ENCODE data around the gene CTRL.
"Not testable (repeated sequence)": the region's sequence is repeated elsewhere in the genome, so short reads cannot be mapped to it uniquely, and the experiment has no call there.

CTRL gene

GRCh38 chr16:67931712-67932461 is at the start of gene CTRL:
TSS of gene CTRL (minus strand) at chr16:67931862. CDS start at chr16:67931852, 10 bp downstream.
- in situ Hi-C loops (cut with MboI; ENCODE audit: low sequenced_read_pairs): loop anchor here (10.0 kb wide), 1 partner anchor 267 kb away; the partner anchor contains the start of genes ACD, C16orf86, ENKD1 and PARD6A

- in situ Hi-C loops (cut with MboI; ENCODE audit: low sequenced_read_pairs): no loop called here
These were observed 48.5 kb upstream of the CTRL start, which contains the start of gene DPEP3 for GRCh38 chr16:67979955-67980678. TSS of gene DPEP3 (minus strand) at chr16:67980499. CDS start at chr16:67980380, 119 bp downstream.

GRCh38 chr16:67977469-67978227 is 46.0 kb upstream of the CTRL start:
- in situ Hi-C loops (cut with MboI; ENCODE audit: low sequenced_read_pairs): no loop called here

GRCh38 chr16:67977005-67977404 is 45.3 kb upstream of the CTRL start:
- in situ Hi-C loops (cut with MboI; ENCODE audit: low sequenced_read_pairs): no loop called here

DNA sequence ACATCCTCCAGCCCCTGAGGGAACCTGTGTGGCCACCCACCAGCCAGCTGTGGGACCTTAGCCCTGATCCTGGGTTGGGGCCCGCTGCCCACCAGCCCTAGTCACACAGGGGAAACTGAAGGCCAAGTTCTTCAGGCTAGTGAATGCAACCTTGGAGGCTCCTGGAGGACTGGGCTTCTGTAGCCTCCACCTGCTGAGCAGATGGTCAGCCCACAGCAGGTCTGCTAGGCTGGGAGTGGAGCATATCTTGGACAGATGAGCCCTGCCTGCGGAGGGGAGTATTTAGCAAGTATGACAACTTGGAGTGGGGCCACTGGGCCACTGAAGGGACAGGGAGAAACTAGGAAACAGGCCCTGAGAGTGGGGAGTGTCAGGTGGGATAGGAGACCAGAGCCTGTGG is 44.5 kb upstream of the CTRL start:
- in situ Hi-C loops (cut with MboI; ENCODE audit: low sequenced_read_pairs): no loop called here

GRCh38 chr16:67975321-67976105 is 43.9 kb upstream of the CTRL start:
- in situ Hi-C loops (cut with MboI; ENCODE audit: low sequenced_read_pairs): no loop called here

DNA sequence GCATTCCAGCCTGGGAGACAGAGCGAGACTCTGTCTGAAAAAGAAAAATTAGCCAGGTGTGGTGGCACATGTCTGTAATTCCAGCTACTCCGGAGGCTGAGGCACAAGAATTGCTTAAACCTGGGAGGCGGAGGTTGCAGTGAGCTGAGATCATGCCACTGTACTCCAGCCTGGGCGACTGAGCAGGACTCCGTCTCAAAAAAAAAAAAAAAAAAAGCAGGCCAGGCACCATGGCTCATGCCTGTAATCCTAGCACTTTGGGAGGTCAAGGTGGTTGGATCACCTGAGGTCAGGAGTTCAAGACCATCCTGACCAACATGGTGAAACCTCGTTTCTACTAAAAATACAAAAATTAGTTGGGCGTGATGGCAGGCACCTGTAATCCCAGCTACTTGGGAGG is 40.6 kb upstream of the CTRL start:
- in situ Hi-C loops (cut with MboI; ENCODE audit: low sequenced_read_pairs): not testable (repeated sequence)

DNA sequence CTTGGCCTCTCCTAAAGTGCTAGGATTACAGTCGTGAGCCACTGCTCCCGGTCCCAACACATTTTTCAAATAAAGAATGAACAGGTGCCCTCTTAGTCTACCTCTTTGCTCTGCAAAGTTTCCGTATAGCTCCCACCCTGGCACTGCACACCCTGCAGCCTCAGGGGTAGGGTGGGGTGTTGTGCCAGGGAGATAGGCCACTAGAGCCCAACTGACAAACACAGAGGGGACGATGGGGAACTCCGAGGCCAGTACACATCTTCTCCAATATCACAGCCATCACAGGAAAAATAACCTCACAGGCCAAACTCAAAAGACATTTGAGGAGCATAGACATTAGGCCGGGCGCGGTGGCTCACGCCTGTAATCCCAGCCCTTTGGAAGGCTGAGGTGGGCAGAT is 39.4 kb upstream of the CTRL start:
- in situ Hi-C loops (cut with MboI; ENCODE audit: low sequenced_read_pairs): no loop called here

GRCh38 chr16:67969254-67970039 is 37.8 kb upstream of the CTRL start:
- in situ Hi-C loops (cut with MboI; ENCODE audit: low sequenced_read_pairs): no loop called here

DNA sequence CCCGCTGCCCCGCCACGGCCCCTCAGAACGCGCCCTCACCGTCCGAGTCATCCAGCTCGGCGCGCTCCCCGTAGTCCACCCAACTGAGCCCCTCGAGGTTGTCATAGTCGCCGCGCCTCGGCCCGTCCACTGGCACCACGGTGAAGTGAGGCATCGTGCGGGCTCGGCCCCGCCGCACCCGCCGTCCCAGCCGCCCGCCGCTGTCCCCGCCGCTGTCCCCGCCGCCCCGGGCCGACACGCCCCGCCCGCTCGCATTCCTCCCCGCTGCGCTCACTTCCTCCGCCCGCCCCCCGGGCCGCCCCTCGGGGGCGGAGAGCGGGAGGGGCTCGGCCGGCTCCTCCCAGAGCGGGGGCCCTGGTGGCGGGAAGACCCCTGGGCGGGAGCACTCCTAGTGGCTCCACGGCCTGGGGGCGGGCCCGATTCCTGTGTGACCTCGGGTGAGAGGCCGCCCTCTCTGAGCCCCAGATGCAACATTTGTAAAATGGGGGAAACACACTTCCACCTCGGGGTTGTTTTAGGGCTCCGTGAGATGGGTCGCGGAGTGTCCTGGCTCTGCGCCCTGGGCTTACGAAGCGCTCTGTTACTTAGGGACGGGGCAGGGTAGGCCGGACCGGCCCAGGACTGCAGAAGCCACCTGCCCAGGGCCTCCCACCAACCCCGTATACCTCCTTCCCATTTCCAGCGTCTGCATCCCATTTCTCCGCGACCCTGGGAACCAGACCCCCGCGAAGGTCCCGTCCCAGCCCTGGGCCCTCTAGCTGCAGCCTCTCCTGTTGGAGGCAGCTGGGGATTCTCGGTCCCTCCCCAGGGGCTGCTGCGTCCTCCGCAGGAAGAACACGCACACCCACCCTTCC is 37.0 kb upstream of the CTRL start, which contains the start of gene SLC12A4:
TSS of gene SLC12A4 (minus strand) at position 238 of the 854 bp plus-strand sequence. CDS start at position 154, 84 bp downstream.
- in situ Hi-C loops (cut with MboI; ENCODE audit: low sequenced_read_pairs): no loop called here

DNA sequence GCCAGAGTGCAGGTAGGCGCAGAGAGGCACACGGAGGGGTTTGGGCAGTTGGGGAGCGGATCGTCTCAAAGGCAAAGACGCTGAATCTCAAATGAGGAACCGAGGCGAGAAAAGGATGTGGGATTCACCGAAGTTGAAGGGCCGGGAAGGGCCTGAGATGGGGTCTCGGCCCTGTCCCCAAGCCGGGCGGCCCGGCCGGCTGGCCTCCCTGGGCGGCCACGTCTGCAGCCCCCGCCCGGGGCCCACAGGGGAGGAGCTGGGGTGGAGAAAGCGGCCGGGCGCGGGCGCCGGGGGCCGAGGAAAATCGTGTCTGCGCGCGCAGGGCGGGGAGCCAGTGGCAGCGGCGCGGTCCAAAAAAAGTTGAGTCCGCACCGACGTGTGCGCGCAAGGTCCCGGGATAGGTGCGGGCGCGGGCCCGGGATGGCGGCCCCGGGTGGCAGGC is 36.3 kb upstream of the CTRL start:
- in situ Hi-C loops (cut with MboI; ENCODE audit: low sequenced_read_pairs): no loop called here

GRCh38 chr16:67967183-67967957 is 35.7 kb upstream of the CTRL start:
- in situ Hi-C loops (cut with MboI; ENCODE audit: low sequenced_read_pairs): no loop called here

DNA sequence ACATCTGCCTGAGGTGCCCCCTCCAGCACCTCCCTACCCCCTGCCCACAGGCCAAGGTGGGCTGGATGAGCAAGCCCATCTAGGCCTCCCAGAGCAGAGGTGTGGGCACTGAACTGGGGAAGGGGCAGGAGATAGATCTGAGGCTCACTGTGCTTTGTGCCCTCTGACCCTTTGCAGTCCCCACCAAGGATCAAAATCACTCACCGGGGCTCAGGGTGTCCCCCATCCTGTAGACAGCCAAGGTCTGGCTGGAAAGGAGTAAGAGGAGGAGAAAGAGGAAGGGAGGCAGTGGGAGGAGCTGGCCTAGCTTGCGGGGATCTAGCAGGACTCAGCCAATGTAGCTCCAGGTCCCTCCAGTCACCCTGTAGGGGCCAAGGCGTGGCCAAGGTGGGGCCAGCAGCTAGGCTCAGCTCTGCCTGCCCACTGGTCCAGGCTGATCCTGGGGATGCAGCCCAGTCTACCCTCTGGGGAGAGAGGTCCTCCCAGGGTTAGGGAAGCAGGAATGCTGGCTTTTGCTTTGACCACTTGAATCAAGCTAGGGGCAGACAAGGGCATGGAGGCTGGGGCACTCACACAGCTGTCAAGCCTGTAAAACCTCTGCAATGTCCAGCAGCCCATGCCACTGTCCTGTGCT is 35.0 kb upstream of the CTRL start:
- in situ Hi-C loops (cut with MboI; ENCODE audit: low sequenced_read_pairs): no loop called here

GRCh38 chr16:67965668-67966548 is 34.2 kb upstream of the CTRL start:
- in situ Hi-C loops (cut with MboI; ENCODE audit: low sequenced_read_pairs): no loop called here

DNA sequence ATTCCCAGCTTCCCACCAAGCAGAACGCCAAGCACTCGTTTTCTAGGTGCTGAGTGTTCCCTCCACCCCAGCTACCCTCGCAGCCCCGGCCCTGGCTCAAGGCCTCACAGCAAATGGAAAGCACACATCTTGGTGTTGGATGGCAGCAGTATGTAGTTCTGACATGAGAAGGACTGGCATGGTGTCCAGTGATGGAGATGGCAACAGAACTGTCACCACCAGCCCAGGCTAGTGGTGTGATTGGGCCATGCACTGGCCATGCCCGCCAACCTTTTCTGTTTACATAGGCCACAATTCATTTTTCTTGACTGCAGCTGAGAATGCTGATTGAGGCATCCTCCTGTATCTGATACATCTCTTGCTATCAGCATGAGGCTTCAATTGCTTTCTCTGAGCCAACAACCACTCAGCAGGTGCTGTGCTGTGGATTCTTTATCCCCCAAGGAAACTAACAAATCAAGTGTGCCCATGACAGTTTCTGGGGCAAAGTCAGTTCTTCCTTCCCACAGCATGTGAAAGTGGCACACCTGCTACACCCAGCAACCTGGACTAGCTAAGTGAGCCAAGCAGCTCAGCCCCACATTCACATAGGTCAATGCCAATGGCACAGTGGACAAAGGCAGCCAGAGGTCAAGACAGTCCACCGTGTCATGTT is 32.9 kb upstream of the CTRL start:
- in situ Hi-C loops (cut with MboI; ENCODE audit: low sequenced_read_pairs): no loop called here

Measured in HL-60/S4 (cell line).